Breast epithelium (tissue), 4 donors: ENCODE measurements around the gene CCIN. TPM values are rescaled to one million over a fixed set of nuclear protein-coding genes. Genes with fewer than 3 reads are reported as not detected.

Experiments
- DNase-seq, 2 donors: peaks; one replicate each; pipeline ENCODE4 v3.0.0-alpha.2; 2019; ENCODE audit warnings: low spot score in 2 of 2
- H3K27ac ChIP-seq, 2 donors: fragments of 200-600 bp; sonication (generic) in 1 of 2; one replicate each; pipeline ENCODE4 v1.5.1; 2016 to 2019; ENCODE audit warnings: mild to moderate bottlenecking in 1 of 2
- H3K27me3 ChIP-seq, 2 donors: fragments of 200-600 bp; sonication (generic) in 1 of 2; one replicate each; pipeline versions ENCODE4 v1.5.1 to v1.6.0; 2017 to 2019; ENCODE audit warnings: control low read depth in 1 of 2, mild to moderate bottlenecking in 1 of 2
- H3K36me3 ChIP-seq: fragments of 200-600 bp; one replicate; pipeline ENCODE4 v1.5.1; 2019
- H3K4me1 ChIP-seq, 2 donors: fragments of 200-600 bp; sonication (generic); one replicate each; pipeline ENCODE4 v1.5.1; 2016 to 2019; ENCODE audit warnings: control low read depth in 1 of 2
- H3K4me3 ChIP-seq, 3 donors: fragments of 200-600 bp; sonication (generic); 1 replicate in 2 of 3; 2 replicates in 1 of 3; pipeline ENCODE4 v1.5.1; 2016 to 2019; ENCODE audit warnings: mild to moderate bottlenecking in 3 of 3, moderate library complexity in 2 of 3
- H3K9me3 ChIP-seq, 2 donors: fragments of 200-600 bp; sonication (generic) in 1 of 2; one replicate each; pipeline ENCODE4 v1.5.1; 2016 to 2019; ENCODE audit warnings: control low read depth in 1 of 2
- CTCF ChIP-seq, 3 donors: fragments of 450-650 bp; IDR thresholded peaks; one replicate each; pipeline ENCODE4 v1.5.1; 2016 to 2017; ENCODE audit warnings: antibody characterized with exemption in 3 of 3, mild to moderate bottlenecking in 3 of 3, moderate library complexity in 3 of 3
- POLR2A ChIP-seq: fragments of 450-650 bp; IDR thresholded peaks from one replicate; pipeline ENCODE4 v1.6.1; 2016; ENCODE audit warnings: antibody characterized with exemption, mild to moderate bottlenecking, moderate library complexity
- POLR2AphosphoS5 ChIP-seq, 3 donors: sonication (generic); formaldehyde crosslinking; IDR thresholded peaks; one replicate each; pipeline ENCODE4 v1.6.1; 2017; ENCODE audit warnings: antibody characterized with exemption in 3 of 3
- intact Hi-C: fragments of 100-400 bp; cut with DNase I; formaldehyde crosslinking; loops from one replicate; pipeline ENCODE4 v1.15.1; 2023; ENCODE audit warnings: low total_unique reads
- total RNA-seq, 3 donors: library from RNA; depleted of rRNA; stranded (reverse); fragments of >200 nt; gene quantifications; one replicate each; pipeline ENCODE4 v1.1.0, GENCODE V29; 2016

CCIN gene
- total RNA-seq, 3 donors from 2014 or later, result 0.80 TPM; not detected in 2

- Histone ChIP-seq H3K27ac (peak overlapping the region; percentile 64 to 81), H3K36me3 (no peaks in the 10 kb centered on the region), H3K4me3 (peak overlapping the region; percentile 77 to 87 (median 83)), H3K27me3 (no peaks in the 10 kb centered on the region), H3K9me3 (no peaks in the 10 kb centered on the region), H3K4me1 (peaks cover 0 to 9% of the 10 kb centered on the region in 2 donors)
- no peak for TF ChIP-seq POLR2A
- DNase-seq, result no peak
- intact Hi-C loops, result no loop called here
These were observed 32.2 kb upstream of the CCIN start for GRCh38 chr9:36136894-36137391.

GRCh38 chr9:36137392-36138004 lies 31.7 kb upstream of the CCIN start:
- no peaks in the 10 kb centered on the region for H3K27me3 ChIP-seq
- no peaks in the 10 kb centered on the region for H3K36me3 ChIP-seq
- TF ChIP-seq POLR2AphosphoS5 (IDR thresholded peaks at IDR 0.05) (no peak), CTCF (IDR thresholded peaks at IDR 0.05) (no peak), POLR2A (no peak)
- no peaks in the 10 kb centered on the region for H3K9me3 ChIP-seq
- H3K4me1 ChIP-seq, result peaks cover 0 to 15% of the 10 kb centered on the region in 2 donors
- intact Hi-C loops, result no loop called here
- H3K4me3 ChIP-seq, result peak overlapping the region; percentile 77 to 87 (median 83)
- peak overlapping the region; percentile 55 to 64 for H3K27ac ChIP-seq
- DNase-seq, result no peak

GRCh38 chr9:36138496-36138895 lies 30.7 kb upstream of the CCIN start:
- no peaks in the 10 kb centered on the region for H3K36me3 ChIP-seq
- H3K27ac ChIP-seq, result no peak overlapping the region

GRCh38 chr9:36138901-36139300 lies 30.3 kb upstream of the CCIN start:
- H3K4me1 ChIP-seq, result peaks cover 0 to 15% of the 10 kb centered on the region in 2 donors
- H3K4me3 ChIP-seq, result no peak overlapping the region
- no peak for DNase-seq
- H3K27me3 ChIP-seq, result no peaks in the 10 kb centered on the region
- intact Hi-C loops, result no loop called here
- TF ChIP-seq POLR2A (no peak), POLR2AphosphoS5 (IDR thresholded peaks at IDR 0.05) (no peak), CTCF (IDR thresholded peaks at IDR 0.05) (no peak)
- no peaks in the 10 kb centered on the region for H3K9me3 ChIP-seq
- no peak overlapping the region for H3K27ac ChIP-seq
- no peaks in the 10 kb centered on the region for H3K36me3 ChIP-seq

More at GRCh38 chr9:36138496-36138895, 30.7 kb upstream of the CCIN start:
- Histone ChIP-seq H3K4me1 (peaks cover 0 to 15% of the 10 kb centered on the region in 2 donors), H3K4me3 (no peak overlapping the region), H3K27me3 (no peaks in the 10 kb centered on the region), H3K9me3 (no peaks in the 10 kb centered on the region)
- TF ChIP-seq POLR2A, result no peak
- no peak for TF ChIP-seq POLR2AphosphoS5 (IDR thresholded peaks at IDR 0.05)
- no peak for TF ChIP-seq CTCF (IDR thresholded peaks at IDR 0.05)
- no peak for DNase-seq
- intact Hi-C loops, result no loop called here

- intact Hi-C loops, result no loop called here
- peak overlapping the region in 1 of 3 donors; percentile 22 for H3K4me3 ChIP-seq
- no peaks in the 10 kb centered on the region for H3K9me3 ChIP-seq
- no peak for TF ChIP-seq POLR2A
- no peak for TF ChIP-seq POLR2AphosphoS5 (IDR thresholded peaks at IDR 0.05)
- TF ChIP-seq CTCF (IDR thresholded peaks at IDR 0.05), result no peak
- H3K27me3 ChIP-seq, result no peaks in the 10 kb centered on the region
- H3K27ac ChIP-seq, result peak overlapping the region; percentile 68 to 80
- no peak for DNase-seq
- no peaks in the 10 kb centered on the region for H3K36me3 ChIP-seq
- peaks cover 0 to 15% of the 10 kb centered on the region in 2 donors for H3K4me1 ChIP-seq
These were observed 28.8 kb upstream of the CCIN start for GRCh38 chr9:36140086-36141084.
